ENCODE measurements around the gene RPA1.
"Not testable (repeated sequence)": the region's sequence is repeated elsewhere in the genome, so short reads cannot be mapped to it uniquely, and the experiment has no call there.

Gene RPA1

DNA sequence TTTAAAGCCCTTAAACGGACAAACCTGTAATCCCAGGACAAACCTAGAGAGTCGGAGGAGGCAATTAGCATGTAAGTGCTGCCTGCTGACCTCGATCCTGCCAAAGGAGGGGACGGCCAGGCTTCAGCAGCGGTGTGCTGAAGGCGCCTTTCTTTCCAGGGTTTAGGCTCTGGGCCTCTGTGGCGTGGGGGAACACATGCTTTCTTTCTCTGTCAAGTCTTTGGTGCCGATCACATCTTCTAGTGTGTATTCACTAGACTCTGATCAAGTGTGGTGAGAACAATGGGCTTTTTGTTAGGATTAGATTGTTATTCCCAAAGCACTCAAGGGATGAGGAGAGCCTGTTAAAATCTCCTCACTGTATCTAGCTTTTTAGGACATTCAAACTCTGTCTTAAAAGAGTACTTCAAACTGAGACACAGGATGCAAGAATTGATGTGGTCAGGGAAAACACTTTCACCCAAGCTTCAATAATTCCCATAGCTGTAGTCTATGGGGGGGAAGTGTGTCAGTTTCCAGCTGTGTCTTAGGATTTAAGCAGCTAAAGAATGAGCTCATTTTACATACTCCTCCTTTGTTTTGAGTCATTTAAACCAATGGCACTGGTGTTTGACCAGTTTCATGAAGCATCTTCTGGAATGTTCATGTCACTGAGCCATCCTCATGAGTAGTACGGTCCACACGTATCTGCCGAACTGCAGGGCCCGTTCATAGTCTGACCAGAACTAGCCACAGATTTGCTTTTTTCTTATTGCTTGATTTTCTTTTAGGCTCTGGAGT lies 51.2 kb downstream of the RPA1 start:
- DNase-seq (ENCODE audit: low spot score) = peak; percentile 79

DNA sequence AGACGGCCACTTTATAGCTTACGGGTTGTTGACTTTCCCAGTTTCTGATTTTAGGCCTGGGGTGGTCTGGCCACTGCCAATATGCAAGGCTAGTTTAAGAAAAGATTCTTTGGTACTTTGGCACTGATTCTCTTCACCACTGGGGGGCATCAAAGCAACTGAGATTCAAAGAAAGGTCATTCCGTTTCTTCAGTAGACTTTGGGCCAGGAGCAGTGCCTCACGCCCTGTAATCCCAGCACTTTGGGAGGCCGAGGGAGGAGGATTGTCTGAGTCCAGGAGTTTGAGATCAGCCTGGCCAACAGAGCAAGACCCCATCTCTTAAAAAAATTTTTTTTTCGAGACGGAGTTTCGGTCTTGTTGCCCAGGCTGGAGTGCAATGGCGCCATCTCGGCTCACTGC lies 53.0 kb downstream of the RPA1 start:
- DNase-seq (ENCODE audit: low spot score) = peak; percentile 20

DNA sequence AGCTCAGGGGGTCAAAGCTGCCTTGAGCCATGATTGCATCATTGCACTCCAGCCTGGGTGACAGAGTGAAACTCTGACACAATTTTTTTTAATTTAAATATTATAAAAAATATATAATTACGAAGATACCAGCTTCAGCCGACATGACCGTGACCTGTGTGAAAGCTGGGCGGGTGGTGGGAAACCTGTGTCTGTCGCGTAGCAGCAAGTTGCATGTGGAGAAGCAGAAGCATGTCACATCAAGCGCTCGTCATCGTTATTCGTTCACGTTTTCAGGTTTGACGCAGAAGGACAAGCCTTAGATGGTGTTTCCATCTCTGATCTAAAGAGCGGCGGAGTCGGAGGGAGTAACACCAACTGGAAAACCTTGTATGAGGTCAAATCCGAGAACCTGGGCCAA lies 53.7 kb downstream of the RPA1 start:
- no peak for DNase-seq (ENCODE audit: low spot score)

DNA sequence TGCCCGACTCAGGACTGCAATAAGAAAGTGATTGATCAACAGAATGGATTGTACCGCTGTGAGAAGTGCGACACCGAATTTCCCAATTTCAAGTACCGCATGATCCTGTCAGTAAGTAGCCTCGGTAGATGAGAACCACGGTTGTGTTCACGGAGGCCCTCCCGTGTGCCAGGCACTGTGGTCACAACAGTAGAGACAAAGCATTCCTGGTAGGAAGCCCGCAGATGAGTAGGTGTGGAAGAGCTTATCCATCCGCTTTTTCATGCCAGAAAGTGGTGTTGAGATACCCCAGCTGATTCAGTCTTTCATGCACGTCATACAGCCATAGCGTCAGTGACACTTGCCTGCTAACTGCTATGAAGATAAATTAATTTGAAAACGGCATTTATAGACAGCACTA lies 58.9 kb downstream of the RPA1 start:
- no peak for DNase-seq (ENCODE audit: low spot score)

DNA sequence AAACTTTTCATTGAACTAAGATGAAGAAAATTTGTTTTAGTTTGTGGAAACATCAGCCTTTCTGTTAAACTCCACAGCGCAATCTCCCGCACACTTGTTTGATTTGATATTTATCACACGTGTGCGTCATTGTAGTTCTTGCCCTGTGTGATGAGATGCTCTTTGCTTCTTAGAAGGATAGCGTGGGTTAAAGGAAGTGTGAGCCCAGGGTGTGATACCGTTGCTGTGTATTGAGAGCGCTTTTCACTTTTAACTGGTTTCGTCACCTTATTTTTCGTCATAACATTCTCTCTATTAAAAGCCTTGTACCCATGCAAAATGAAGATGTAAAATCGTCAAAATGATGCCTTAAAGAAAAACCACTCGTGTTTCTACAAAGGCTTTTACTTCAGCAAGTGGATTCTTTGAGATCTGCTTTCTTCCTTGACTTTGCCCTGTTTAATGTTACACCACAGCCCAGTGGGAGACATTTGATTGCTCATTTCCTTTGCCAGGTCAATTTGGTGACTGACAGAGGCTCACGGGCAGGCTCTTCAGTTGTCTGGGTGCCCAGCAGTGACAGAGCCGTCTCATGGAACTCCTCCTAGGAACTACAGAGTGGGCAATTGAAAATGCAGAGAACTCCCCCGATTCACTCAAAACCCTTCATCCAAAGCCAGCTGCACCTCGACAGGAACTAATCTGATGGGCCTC lies 61.1 kb downstream of the RPA1 start:
- DNase-seq (ENCODE audit: low spot score) = no peak

DNA sequence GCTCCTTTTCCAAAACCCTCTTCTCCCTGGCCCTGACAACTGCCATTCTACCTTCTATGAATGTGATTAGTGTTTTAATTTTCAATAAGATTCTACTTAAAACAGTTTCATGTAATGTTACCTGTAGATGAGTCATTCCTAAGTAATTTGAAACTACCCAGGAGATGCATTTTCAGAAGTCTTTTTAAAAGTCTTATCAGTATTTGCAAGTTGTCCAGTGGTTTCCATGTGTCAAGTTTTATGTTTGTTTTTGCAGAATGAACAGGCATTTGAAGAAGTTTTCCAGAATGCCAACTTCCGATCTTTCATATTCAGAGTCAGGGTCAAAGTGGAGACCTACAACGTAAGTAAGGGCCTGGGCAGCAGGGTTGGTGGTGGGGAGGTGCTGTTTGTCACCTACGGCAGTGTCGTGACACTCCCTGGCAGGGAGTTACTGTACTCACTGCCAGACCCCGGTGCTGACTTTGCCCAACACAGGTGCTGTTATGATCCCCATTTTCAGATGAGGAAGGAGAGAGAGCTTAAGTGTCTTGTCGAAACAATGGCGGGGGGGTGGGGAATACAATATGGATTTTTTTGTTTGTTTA lies 65.0 kb downstream of the RPA1 start:
- no peak for DNase-seq (ENCODE audit: low spot score)

DNA sequence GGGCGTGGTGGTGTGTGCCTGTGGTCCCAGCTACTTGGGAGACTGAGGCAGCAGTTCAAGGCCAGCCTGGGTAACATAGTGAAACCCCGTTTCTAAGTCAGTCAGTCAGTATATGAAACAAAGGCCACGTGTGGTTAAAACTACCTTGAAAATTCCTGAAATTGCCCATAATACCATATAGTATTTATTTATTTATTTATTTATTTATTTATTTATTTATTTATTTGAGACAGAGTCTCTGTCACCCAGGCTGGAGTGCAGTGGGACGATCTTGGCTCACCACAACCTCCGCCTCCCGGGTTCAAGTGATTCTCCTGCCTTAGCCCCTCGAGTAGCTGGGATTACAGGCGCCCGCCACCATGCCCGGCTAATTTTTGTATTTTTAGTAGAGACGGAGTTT lies 65.7 kb downstream of the RPA1 start:
- DNase-seq (ENCODE audit: low spot score) = not testable (repeated sequence)

DNA sequence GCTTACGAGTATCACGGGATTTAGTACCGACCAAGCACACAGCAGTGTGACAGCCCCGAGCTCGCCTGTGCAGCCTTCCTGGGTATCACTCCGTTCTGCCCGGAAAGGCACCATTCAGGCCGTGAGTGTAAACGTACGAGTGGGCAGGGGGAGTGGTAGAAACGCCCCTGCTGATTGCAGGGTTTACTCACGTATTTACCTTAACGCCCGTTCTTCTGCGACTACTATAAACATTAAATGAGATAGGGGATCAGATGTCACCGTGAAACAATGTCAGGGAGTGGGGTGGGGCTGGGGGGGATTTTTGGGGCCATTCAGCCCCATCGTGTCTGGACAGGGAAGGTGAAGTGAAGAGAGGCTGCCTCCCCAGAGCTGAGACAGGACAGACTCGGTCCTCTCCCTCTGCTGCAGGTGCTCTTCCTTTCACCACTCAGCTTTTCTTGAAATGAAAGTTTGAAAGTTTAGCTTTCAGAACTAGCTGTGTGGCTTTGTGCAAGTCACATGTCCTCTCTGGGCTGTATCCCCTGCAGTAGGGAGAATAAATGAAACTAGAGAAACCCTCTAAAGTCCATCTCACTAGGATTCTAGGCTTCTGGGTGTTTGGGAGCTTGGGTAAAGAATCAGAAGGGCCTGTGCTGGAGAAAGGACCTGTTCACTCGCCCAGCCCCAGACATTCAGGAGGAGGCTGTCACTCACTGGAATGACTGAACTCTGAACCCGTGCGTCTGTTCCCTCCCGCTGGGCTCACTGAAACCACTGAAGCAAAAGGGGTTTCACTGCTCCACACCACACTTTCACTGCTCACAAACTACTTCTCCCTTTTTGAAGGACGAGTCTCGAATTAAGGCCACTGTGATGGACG lies 66.7 kb downstream of the RPA1 start:
- no peak for DNase-seq (ENCODE audit: low spot score)

DNA sequence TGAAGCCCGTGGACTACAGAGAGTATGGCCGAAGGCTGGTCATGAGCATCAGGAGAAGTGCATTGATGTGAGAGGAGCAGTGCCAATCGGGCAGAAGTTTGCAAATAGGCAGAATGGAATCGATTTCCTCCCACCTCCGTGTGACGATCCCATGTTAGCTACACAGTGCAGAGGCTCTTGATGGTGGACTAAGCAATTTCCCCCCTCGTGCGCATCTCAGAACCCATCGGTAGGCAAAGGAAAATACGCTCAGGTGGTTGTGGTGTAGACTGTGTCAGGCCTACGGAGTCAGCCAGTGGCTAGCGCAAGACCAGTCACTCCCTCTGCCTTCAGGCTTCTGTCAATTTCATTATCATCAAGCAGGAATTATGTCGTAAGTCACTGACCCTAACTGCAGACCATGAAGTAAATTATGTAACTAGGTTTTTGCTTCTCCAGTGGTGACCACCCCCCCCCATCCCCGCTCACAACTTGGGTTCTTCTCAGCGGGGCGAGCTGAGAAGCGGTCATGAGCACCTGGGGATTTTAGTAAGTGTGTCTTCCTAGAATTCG lies 67.4 kb downstream of the RPA1 start:
- no peak for DNase-seq (ENCODE audit: low spot score)

DNA sequence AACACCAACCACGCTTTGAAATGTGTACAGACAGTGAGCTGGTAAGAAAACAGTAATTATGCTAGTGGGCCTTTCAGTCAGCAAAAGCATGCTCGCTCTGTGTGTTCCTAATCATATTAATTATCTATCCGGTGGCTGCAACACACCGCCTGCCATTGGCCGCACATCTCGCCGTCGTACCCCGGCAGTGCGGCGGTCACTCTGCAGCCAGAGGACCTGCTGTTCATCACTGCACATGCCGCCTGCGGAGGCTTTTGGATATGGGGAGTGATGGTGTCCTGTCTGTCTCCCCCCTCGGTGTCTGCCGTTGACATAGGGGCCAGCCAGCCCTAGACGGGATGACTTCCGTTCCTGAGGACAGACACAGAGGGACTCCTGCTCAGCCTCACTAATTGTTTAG lies 68.5 kb downstream of the RPA1 start:
- DNase-seq (ENCODE audit: low spot score) = no peak

DNA sequence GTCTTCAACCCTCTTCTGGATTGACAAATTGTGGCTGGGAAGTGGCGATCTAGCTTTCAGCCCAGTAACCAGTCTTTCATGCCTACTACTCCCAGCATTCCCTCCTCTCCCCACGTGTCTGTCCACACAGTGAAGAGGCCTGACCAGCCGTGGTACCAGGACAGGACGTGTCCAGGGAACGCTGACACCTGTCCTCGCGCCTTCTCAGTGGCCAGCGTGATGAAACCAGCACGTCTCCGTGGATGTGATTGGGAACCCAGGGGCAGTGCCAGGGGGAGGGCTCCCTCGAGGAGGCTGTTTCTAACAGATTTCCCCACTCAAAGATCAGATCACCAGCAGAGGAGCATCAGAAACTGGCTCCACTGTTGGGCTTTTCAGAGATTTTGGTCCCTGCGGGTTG lies 69.1 kb downstream of the RPA1 start:
- DNase-seq (ENCODE audit: low spot score) = no peak

DNA sequence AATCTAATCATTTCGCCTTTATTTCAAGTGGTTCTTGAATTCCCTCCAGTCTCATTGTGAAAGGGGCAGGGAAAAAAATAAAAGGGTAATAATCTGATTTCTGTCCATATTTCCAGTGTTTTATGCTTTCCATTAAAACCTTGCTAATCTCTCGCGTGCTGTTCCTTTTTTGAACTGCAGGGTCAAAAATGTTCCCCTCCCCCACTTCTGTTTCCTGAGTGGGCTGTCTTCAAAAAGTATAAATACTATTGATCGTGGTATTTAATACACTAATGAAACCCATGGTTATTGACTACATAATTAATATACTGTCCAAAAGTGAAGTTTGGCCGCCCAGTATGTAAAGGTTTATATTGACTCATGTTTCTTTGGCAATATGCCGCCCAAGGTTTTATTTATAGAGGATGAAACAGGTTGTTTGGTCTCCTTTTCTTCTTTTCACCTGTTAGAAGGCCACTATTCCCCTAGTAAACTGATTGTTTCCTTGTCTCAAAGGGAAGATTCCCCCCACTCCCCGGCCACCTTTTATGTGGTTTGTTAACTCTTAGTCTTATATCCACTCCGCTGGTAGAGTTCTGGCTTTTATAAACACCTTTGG lies 69.7 kb downstream of the RPA1 start:
- no peak for DNase-seq (ENCODE audit: low spot score)

DNA sequence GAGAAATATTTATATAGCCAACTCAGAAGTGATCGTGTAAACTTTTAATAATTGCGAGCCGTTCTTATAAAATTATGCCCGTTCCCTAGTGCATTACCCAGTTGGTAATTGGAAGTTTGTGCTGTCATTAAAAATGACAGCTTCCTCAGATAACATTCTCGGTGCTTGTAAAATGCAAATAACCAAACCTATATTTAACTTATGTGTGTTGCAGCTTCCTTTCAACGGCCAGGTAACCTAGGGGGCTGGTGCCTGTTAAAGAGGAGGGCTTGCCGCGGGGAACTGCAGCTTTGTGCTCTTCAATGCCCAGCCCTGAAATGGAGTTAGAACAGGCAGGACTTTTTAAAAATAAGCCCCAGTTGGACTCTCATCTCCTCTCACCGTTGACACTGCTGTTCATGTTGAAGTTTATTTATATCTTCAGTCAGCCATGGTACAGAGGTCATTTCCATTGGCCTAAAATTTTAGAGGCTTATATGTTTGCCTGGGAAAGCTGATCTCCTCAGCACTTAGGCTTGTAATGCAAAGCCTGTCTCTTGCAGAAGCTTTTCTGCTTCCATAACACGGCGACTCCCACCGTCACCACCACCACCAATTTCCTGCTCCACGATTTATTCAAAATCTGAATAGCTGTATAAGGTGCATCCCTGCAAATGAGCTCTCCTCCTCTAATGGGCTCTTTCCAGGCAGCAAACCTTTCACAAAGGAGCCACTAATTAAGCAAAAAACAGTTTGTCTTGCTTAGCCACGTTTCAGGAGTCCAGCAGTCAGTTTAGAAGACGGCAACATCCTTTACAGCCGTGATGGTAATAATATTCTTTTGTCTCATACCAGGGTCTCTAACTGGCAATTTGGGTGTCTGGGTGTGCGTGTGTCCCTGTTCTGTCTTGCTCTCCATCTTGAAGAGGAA lies 74.7 kb downstream of the RPA1 start:
- DNase-seq (ENCODE audit: low spot score) = no peak

DNA sequence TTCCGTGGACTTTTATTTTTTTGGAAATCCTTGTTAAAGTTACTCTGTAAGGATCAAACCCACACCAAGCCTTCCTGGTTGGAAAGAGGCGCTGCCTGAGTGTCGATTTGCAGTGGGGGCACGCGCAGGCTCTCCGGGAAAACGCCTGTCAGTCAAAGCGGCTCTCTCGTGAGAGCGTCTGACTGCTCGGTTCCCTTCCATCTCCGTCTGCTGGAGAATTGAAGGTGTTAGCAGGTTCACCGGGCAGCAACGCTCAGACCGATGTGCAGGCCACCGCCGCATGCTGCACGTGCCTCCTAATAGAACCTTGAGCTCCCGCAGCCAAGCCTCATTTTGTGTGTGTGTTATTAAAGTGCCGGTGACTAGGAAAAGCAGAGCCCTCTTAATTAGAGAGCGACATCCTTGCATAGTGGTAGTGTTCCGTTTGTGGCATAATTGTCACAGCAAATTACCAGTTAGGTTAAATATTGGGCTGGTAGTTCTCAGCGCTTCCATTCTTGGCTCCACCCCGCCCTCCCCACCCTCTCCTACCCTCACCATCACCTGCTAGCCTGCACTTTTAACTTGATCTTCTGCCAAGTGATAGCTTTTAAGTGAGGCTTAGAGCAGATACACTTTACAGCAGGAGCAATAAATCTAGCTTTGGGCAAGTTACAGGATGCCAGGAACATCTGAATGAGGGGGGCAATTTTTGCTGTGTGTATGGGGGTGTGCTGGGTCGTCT lies 75.5 kb downstream of the RPA1 start:
- DNase-seq (ENCODE audit: low spot score) = no peak

DNA sequence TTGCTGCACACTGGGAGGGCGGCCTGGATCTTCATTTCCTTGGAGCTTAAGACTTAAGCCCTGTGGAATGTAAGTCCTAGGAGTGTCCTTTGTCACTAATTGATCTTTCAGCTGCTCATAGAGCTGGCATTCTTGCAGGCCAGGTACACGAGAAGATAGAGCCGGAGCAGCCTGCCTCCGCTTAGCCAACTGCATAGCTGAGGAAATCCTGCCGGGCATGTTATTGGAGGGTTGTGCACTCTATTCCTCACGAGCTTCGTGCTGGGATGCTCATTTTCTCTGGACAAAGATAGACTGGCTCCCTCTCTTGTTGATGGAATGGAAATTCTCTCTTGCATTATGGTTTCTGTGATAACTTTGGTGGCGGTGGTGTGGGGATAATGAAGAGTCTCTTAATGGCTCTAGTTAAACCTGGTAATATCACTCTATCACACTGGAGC lies 76.9 kb downstream of the RPA1 start:
- DNase-seq (ENCODE audit: low spot score) = no peak

DNA sequence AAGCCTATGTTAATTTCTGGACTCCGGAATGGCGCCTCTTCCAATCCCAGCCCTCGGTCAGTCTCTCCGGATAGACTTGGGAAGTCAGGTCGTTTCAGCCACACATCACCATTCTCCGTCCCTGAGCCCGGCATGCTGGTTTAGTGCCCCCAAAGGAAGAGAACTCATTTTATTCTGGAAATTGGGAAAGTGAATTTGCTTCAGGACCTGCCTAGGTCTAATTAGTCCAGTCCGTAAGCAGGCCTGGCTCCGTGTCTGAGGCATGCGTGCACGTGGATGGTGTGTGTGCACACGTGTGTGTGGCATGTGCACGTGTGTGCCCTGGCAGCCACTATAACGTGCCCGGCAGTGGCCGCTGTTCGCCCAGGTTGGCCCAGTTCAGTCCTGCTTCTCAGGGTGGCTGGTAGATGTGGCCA lies 77.4 kb downstream of the RPA1 start:
- no peak for DNase-seq (ENCODE audit: low spot score)

DNA sequence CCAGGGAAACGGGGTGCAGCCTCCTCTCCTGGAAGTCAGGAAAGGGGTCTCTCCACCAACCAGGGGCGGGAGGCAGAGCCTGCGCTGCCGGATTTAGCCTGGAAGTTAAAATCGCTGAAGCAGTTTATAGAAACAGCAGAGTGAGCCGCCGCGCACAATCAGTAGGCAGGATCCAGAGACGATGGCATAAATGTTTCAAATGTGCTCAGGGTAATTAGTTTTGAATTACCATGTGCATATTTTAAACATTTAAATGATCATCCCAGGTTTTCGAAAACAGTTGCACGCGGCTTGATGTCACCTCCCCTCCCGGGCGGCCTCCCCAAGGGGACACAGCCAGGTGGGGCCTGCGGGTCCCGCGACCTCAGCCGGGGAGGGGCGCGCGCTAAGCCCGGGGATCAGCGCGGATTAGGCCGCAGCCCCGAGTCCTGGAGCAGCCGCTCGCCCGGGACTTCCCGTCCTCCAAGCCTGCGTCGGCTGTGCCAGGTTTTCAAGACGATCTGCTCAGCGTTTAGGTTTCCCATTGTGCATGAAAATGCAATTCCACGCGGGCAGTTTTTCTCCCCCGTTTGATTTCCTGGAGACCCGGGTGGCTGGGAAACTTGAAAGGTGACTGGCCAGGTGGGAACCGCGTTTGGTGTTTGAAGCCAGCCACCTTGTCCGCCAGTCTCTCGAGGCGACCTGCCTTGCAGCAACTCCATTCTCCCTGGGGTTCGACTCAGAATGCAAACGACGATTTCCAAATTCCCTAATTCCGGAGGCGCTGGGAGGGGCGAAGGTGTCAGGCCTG lies 78.3 kb downstream of the RPA1 start:
- no peak for DNase-seq (ENCODE audit: low spot score)

DNA sequence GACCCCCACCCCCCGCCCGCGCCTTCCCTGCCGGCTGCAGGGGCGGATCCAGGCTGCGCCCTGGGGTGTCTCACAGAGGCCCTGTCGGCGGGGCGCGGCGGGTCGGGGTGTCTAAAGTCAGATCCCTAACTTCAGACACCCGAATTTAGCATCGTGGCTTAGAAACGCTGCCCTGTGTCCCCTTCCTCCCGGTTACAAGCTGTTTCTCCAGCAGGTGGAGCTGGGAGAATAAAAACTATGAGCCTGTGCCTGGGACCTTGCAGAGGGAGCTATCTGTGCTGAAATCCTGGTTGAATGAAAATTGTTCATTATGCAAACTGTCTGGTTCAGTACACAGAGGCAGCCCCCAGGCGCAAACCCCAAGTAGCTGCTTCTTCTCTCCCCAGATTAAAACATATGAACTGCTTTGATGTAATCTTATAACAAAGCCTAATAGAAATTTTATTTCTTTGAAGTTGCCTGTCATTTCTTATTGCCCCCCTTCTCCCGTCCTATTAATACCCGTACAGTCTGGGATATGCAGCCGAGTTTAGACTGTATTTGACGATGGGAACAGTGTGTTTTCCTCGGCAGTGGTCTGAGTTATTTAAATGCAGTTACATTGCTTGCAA lies 79.0 kb downstream of the RPA1 start:
- peak; percentile 43 for DNase-seq (ENCODE audit: low spot score)

DNA sequence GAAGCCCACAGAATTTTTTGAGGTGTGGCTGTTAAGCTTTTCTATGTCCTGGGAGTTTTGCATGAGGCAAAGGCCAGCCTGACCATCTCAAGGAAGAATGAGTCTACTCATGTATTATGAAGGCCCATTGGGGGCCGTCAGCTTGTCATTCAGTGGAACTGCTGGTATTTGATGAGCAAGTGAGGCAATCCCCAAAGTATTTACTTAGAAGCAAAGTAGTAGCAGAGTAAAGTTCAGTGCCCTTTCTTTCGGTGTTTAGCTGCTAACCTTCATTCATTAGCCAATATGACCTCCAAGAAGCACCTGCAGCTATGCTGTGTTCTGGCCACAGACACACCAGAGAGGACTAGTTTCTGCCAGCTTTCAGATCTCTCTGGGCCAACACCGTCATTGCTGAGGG lies 80.2 kb downstream of the RPA1 start:
- DNase-seq (ENCODE audit: low spot score) = no peak

Measured in globus pallidus (tissue), 1 donor.